Common myeloid progenitor, CD34-positive (primary cell): ENCODE results near the gene SMCO4.

ENCODE experiments used
- CTCF ChIA-PET: fragments of 350-600 bp; sonication (Branson Sonifier 250); formaldehyde crosslinking; loops from one replicate; lab custom pipeline; 2021; ENCODE audit warnings: antibody characterized with exemption; lab: Charles Lee
- POLR2A ChIA-PET: fragments of 350-600 bp; sonication (Branson Sonifier 250); formaldehyde crosslinking; loops from one replicate; lab custom pipeline; 2021; ENCODE audit warnings: antibody characterized with exemption; lab: Charles Lee
- DNase-seq, 3 donors: peaks; one replicate each; pipeline versions ENCODE4 v3.0.0 to v3.0.0-alpha.2; 2013
- H3K27ac ChIP-seq, 2 experiments: 1 replicate in 1 of 2; 2 replicates in 1 of 2; pipeline ENCODE4 v1.7.0; 2013; ENCODE audit warnings: inconsistent platforms in 2 of 2, low read length in 2 of 2, mild to moderate bottlenecking in 2 of 2, low read depth in 1 of 2, moderate library complexity in 1 of 2; ENCODE audit not compliant: severe bottlenecking in 2 of 2, insufficient read depth in 1 of 2, poor library complexity in 1 of 2
- H3K27me3 ChIP-seq, 5 experiments: replicated peaks in 2 of 5; 1 replicate in 3 of 5; 2 replicates in 2 of 5; pipeline versions ENCODE4 v1.6.1 to v1.7.0; 2013; ENCODE audit warnings: low read length in 4 of 5, mild to moderate bottlenecking in 2 of 5, moderate library complexity in 2 of 5, inconsistent platforms in 1 of 5; ENCODE audit not compliant: insufficient read depth in 5 of 5, control insufficient read depth in 4 of 5
- H3K36me3 ChIP-seq, 4 experiments: 1 replicate in 2 of 4; 2 replicates in 2 of 4; pipeline versions ENCODE4 v1.6.1 to v1.7.0; 2013; ENCODE audit warnings: low read length in 3 of 4, control low read depth in 1 of 4, mild to moderate bottlenecking in 1 of 4; ENCODE audit not compliant: control insufficient read depth in 4 of 4, insufficient read depth in 4 of 4
- H3K4me1 ChIP-seq, 4 experiments: 1 replicate in 3 of 4; 2 replicates in 1 of 4; pipeline versions ENCODE4 v1.6.1 to v1.7.1; 2013; ENCODE audit warnings: low read length in 3 of 4, mild to moderate bottlenecking in 3 of 4, control low read depth in 1 of 4, inconsistent platforms in 1 of 4, moderate library complexity in 1 of 4; ENCODE audit not compliant: control insufficient read depth in 4 of 4, insufficient read depth in 4 of 4; ENCODE audit errors: control extremely low read depth in 1 of 4
- H3K4me3 ChIP-seq, 7 experiments: 1 replicate in 4 of 7; 2 replicates in 3 of 7; pipeline versions ENCODE4 v1.5.1 to v1.7.0; 2013; ENCODE audit warnings: mild to moderate bottlenecking in 7 of 7, low read length in 6 of 7, moderate library complexity in 6 of 7, inconsistent platforms in 2 of 7, low read depth in 2 of 7, control low read depth in 1 of 7; ENCODE audit not compliant: insufficient read depth in 4 of 7, control insufficient read depth in 1 of 7; ENCODE audit errors: extremely low read depth in 1 of 7
- H3K9me3 ChIP-seq, 5 experiments: 1 replicate in 4 of 5; 2 replicates in 1 of 5; pipeline versions ENCODE4 v1.6.1 to v1.7.1; 2013; ENCODE audit warnings: low read length in 4 of 5, mild to moderate bottlenecking in 2 of 5, inconsistent platforms in 1 of 5, low read depth in 1 of 5, moderate library complexity in 1 of 5; ENCODE audit not compliant: control insufficient read depth in 4 of 5, insufficient read depth in 2 of 5; ENCODE audit errors: control extremely low read depth in 1 of 5
- WGBS: methylation state at CpG from one replicate; pipeline ENCODE4 v1.1.5; 2013; ENCODE audit not compliant: insufficient coverage; 5-methylcytosine and 5-hydroxymethylcytosine counted together

The SMCO4 gene

GRCh38 chr11:93515441-93516025 lies 27.7 kb downstream of the SMCO4 start:
- ChIA-PET POLR2A (interaction anchor here (1.1 kb wide), 1 partner anchor 8 kb away, joined by 4 read pairs; no protein-coding TSS in a partner anchor), CTCF (interaction anchor here (0.8 to 1.6 kb wide), 2 partner anchors 8 to 278 kb away, joined by 4 to 8 read pairs; no protein-coding TSS in a partner anchor)
- Histone ChIP-seq H3K9me3 (peaks cover 0 to 1% (median 0%) of the 10 kb centered on the region in 5 experiments), H3K27ac (no peak overlapping the region), H3K36me3 (peaks cover 0 to 2% (median 0%) of the 10 kb centered on the region in 4 experiments), H3K27me3 (no peaks in the 10 kb centered on the region), H3K4me3 (no peak overlapping the region), H3K4me1 (peaks cover 0 to 16% (median 3%) of the 10 kb centered on the region in 4 experiments)
- WGBS: 61% methylated on average over 4 of the region's 5 CpGs
- peak in 1 of 3 donors; percentile 35 for DNase-seq

GRCh38 chr11:93514712-93515111 lies 28.5 kb downstream of the SMCO4 start:
- DNase-seq: no peak
- Histone ChIP-seq H3K4me3 (no peak overlapping the region), H3K36me3 (peaks cover 0 to 2% (median 0%) of the 10 kb centered on the region in 4 experiments), H3K9me3 (peaks cover 0 to 4% (median 0%) of the 10 kb centered on the region in 5 experiments), H3K4me1 (peaks cover 0 to 13% (median 2%) of the 10 kb centered on the region in 4 experiments), H3K27me3 (no peaks in the 10 kb centered on the region), H3K27ac (no peak overlapping the region)
- ChIA-PET CTCF (interaction anchor here (0.8 to 1.6 kb wide), 2 partner anchors 9 to 278 kb away, joined by 4 to 8 read pairs; no protein-coding TSS in a partner anchor), POLR2A (interaction anchor here (1.1 kb wide), 1 partner anchor 9 kb away, joined by 4 read pairs; no protein-coding TSS in a partner anchor)
- WGBS: 100% methylated on average over 2 of the region's 4 CpGs

- no peak overlapping the region for H3K27ac ChIP-seq
- H3K9me3 ChIP-seq: peaks cover 0 to 7% (median 0%) of the 10 kb centered on the region in 5 experiments
- ChIA-PET CTCF (no interaction called here), POLR2A (interaction anchor here (0.6 kb wide), 1 partner anchor 112 kb away, joined by 3 read pairs; no protein-coding TSS in a partner anchor)
- no peak for DNase-seq
- H3K36me3 ChIP-seq: peaks cover 0 to 2% (median 0%) of the 10 kb centered on the region in 4 experiments
- no peak overlapping the region for H3K4me3 ChIP-seq
- no peaks in the 10 kb centered on the region for H3K27me3 ChIP-seq
- WGBS: 93% methylated on average over 2 of the region's 4 CpGs
- peaks cover 0 to 10% (median 2%) of the 10 kb centered on the region in 4 experiments for H3K4me1 ChIP-seq
Measured at GRCh38 chr11:93513772-93514171, 29.4 kb downstream of the SMCO4 start.

- Histone ChIP-seq H3K27me3 (no peaks in the 10 kb centered on the region), H3K36me3 (peaks cover 0 to 2% (median 0%) of the 10 kb centered on the region in 4 experiments), H3K27ac (no peak overlapping the region), H3K9me3 (peaks cover 0 to 7% (median 0%) of the 10 kb centered on the region in 5 experiments), H3K4me3 (no peak overlapping the region), H3K4me1 (peaks cover 0 to 10% (median 2%) of the 10 kb centered on the region in 4 experiments)
- ChIA-PET CTCF (interaction anchor here (0.7 kb wide), 1 partner anchor 8 kb away, joined by 3 read pairs; no protein-coding TSS in a partner anchor), POLR2A (no interaction called here)
- DNase-seq: no peak
- 100% methylated on average over 1 of the region's 3 CpGs for WGBS
Measured at GRCh38 chr11:93512949-93513667, 30.1 kb downstream of the SMCO4 start.

GRCh38 chr11:93512073-93512475 lies 31.1 kb downstream of the SMCO4 start:
- Histone ChIP-seq H3K9me3 (peaks cover 0 to 7% (median 0%) of the 10 kb centered on the region in 5 experiments), H3K4me3 (no peak overlapping the region), H3K27me3 (no peaks in the 10 kb centered on the region), H3K27ac (no peak overlapping the region), H3K4me1 (peaks cover 0 to 10% (median 2%) of the 10 kb centered on the region in 4 experiments), H3K36me3 (peaks cover 0 to 2% (median 0%) of the 10 kb centered on the region in 4 experiments)
- ChIA-PET POLR2A (no interaction called here), CTCF (no interaction called here)
- DNase-seq: no peak
- 100% methylated on average over 4 of the region's 4 CpGs for WGBS

GRCh38 chr11:93510196-93510873 lies 32.9 kb downstream of the SMCO4 start:
- ChIA-PET POLR2A (no interaction called here), CTCF (interaction anchor here (1.3 kb wide), 1 partner anchor 31 kb away, joined by 4 read pairs; no protein-coding TSS in a partner anchor)
- Histone ChIP-seq H3K27ac (no peak overlapping the region), H3K36me3 (peaks cover 0 to 2% (median 0%) of the 10 kb centered on the region in 4 experiments), H3K9me3 (peaks cover 0 to 7% (median 0%) of the 10 kb centered on the region in 5 experiments), H3K4me1 (peaks cover 0 to 5% (median under 1%) of the 10 kb centered on the region in 4 experiments), H3K4me3 (no peak overlapping the region), H3K27me3 (no peaks in the 10 kb centered on the region)
- WGBS: 100% methylated on average over 3 of the region's 3 CpGs
- DNase-seq: no peak
